NT2/D1 (cell line): ENCODE results near the gene MUC16.
A peak's percentile ranks its signal among the peaks of the same experiment; 100 is the strongest.
"Not testable (repeated sequence)": the region's sequence is repeated elsewhere in the genome, so short reads cannot be mapped to it uniquely, and the experiment has no call there.

ENCODE experiments used
- DNase-seq: peaks from one replicate; pipeline ENCODE4 v3.0.0-alpha.2; 2011; ENCODE audit warnings: low read depth, low spot score
- H3K27me3 ChIP-seq: 2 replicates; pipeline ENCODE4 v1.6.0; 2011; ENCODE audit warnings: mild to moderate bottlenecking; ENCODE audit not compliant: insufficient read length, insufficient read depth
- H3K36me3 ChIP-seq: 2 replicates; pipeline ENCODE4 v1.6.1; 2011; ENCODE audit warnings: mild to moderate bottlenecking, low read length, mixed read lengths; ENCODE audit not compliant: insufficient read depth, insufficient read length
- H3K4me1 ChIP-seq: 2 replicates; pipeline ENCODE4 v1.5.1; 2011; ENCODE audit not compliant: insufficient read depth, insufficient read length
- H3K4me3 ChIP-seq: 2 replicates; pipeline ENCODE4 v1.5.1; 2011; ENCODE audit warnings: low read depth; ENCODE audit not compliant: insufficient read length
- H3K9ac ChIP-seq: 2 replicates; pipeline ENCODE4 v1.6.0; 2011; ENCODE audit warnings: low read depth; ENCODE audit not compliant: insufficient read length
- H3K9me3 ChIP-seq: 2 replicates; pipeline ENCODE4 v1.5.1; 2011; ENCODE audit warnings: mild to moderate bottlenecking, low read length; ENCODE audit not compliant: insufficient read depth
- SUZ12 ChIP-seq: IDR thresholded peaks from 2 replicates; pipeline ENCODE4 v1.6.1; 2011; ENCODE audit not compliant: insufficient read length, insufficient read depth; ENCODE audit errors: extremely low read depth
- YY1 ChIP-seq: IDR thresholded peaks from 2 replicates; pipeline ENCODE4 v1.6.1; 2011; ENCODE audit not compliant: insufficient read length, insufficient read depth
- ZNF274 ChIP-seq: IDR thresholded peaks from 2 replicates; pipeline ENCODE4 v1.6.1; 2011; ENCODE audit warnings: mild to moderate bottlenecking, low read depth, low read length

Gene MUC16

DNA sequence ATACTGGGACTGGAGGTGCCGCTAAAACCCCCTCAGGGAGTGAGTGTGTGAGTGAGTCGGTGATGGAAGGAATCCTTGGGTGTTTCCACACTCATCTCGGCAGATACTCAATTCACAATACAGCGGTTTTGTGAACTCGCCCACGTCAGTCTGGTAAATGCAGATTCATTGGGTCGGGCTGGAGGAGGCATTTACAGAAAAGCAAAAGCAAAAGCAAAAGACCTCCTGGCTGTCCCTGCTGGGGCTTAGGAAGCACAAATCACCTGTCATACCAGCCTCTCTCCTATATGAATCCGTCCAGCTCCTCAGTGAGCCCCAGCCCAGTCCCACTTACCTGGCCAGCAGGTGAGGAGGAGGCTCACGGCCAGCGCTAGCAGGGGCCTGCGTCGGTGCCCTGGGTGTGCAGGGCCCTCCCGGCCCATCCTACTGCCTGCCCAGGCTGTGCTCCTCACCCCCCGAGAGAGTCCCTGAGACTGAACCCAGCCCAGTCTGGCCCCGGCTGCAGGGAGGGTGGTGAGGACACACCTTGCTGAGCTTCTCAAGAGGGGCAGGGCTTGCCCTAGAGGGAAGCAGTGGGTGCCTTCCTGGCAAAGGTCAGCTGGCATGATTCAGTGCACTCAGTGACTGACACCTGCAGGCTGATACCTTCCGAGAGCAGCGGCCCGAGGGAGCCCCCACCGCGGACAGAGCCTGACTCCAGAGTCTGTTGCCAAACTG, at the start of gene MUC16:
Gene MUC16 (minus strand): TSS at position 475 of the 717 bp plus-strand sequence.
- no peak for TF ChIP-seq YY1
- TF ChIP-seq SUZ12, result no peak
- no peak for TF ChIP-seq ZNF274
- Histone ChIP-seq H3K9ac (peak within 1 kb of the TSS; percentile 9), H3K9me3 (no peaks in the 10 kb centered on the region), H3K4me3 (no peak within 1 kb of the TSS), H3K36me3 (no peaks in the 10 kb centered on the region), H3K27me3 (no peaks in the 10 kb centered on the region), H3K4me1 (peaks cover 19% of the 10 kb centered on the region)
- no peak for DNase-seq

DNA sequence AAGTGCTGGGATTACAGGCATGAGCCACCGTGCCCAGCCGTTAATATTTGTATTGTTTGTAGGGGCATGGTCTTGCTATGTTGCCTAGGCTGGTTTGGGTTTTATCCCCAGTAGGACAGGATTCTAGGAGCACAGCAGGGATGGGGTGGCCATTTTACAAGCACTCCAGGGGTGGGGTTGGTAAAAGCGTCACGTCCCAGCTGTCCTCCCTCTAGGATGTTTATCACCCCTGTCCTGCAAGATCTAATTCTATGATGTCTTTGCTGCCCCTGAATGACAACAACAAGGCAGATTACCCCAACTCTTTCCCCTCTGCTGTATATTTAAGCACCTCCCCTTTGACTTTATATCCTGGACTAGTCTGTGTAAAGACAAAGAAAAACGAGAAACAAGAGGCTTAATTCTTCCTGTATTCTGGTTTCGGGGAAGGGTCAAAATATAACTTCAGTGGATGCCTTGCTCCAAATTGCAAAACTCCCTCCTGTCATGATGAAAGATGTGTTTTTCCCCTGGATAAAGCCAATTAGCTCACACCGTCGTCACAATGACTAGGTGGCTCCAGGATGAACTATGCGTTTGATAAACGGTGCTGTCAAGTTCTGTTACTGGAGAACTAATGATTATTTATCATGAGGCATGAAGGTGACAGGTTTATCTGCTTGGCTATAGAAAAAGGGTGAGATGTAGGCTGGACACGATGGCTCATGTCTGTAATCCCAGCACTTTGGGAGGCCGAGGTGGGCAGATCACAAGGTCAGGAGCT, 48.9 kb upstream of the MUC16 start:
- TF ChIP-seq SUZ12, result no peak
- TF ChIP-seq ZNF274, result no peak
- no peak for TF ChIP-seq YY1
- DNase-seq, result no peak
- Histone ChIP-seq H3K4me1 (no peaks in the 10 kb centered on the region), H3K4me3 (no peak overlapping the region), H3K9ac (no peak overlapping the region), H3K9me3 (no peaks in the 10 kb centered on the region), H3K27me3 (no peaks in the 10 kb centered on the region), H3K36me3 (no peaks in the 10 kb centered on the region)

DNA sequence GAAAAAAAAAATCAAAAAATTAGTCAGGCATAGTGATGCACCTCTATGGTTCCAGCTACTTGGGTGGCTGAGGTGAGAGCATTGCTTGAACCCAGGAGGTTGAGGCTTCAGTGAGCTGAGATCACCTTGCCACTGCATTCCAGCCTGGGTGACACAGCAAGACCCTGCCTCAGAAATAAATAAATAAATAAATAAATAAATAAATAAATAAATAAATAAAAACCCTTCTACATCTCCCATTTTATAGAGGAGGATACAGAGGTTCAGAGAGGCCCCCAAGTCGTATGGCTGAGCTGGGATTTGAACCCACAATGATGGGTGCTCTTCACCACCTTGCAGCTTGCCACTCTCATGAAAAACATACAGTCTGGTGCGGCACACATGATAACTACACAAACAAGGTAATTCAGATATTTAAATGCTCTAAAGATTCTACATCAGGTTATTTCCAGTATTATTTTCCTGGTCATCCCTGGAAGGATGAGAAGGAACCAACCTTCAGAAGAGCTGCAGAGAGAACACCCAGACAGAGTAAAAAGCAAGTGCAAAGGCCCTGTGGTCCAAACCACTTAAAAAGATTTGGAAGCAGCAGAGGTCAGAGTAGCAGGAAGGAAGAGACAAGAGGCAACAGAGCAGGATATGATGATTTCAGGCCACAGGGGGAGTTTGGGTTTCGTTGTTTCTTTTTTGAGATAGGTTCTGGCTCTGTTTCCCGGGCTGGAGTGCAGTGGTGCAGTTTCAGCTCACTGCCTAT, 47.5 kb upstream of the MUC16 start:
- H3K4me1 ChIP-seq, result no peaks in the 10 kb centered on the region
- H3K9ac ChIP-seq, result no peak overlapping the region
- H3K4me3 ChIP-seq, result no peak overlapping the region
- TF ChIP-seq ZNF274 (no peak), YY1 (no peak), SUZ12 (no peak)
- no peak for DNase-seq
- peaks cover 8% of the 10 kb centered on the region; the same call in 1 of the 2 replicates for H3K9me3 ChIP-seq
- H3K27me3 ChIP-seq, result no peaks in the 10 kb centered on the region
- no peaks in the 10 kb centered on the region for H3K36me3 ChIP-seq

DNA sequence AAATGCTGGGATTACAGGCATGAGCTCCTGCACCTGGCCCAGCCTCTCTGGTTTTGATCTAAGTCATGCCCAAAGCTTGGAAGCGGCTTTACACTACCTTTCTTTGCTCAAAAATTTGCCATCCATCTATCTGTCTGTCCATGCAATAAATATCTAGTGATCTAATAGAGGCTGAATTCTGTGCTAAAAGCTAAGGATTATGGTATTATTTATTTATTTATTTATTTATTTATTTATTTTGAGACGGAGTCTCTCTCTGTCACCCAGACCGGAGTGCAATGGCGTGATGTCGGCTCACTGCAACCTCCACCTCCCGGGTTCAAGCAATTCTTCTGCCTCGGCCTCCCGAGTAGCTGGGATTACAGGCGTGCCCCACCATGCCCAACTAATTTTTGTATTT, 45.9 kb upstream of the MUC16 start:
- H3K4me3 ChIP-seq, H3K9ac ChIP-seq, DNase-seq, H3K9me3 ChIP-seq, H3K36me3 ChIP-seq, H3K27me3 ChIP-seq, H3K4me1 ChIP-seq: not testable (repeated sequence)

DNA sequence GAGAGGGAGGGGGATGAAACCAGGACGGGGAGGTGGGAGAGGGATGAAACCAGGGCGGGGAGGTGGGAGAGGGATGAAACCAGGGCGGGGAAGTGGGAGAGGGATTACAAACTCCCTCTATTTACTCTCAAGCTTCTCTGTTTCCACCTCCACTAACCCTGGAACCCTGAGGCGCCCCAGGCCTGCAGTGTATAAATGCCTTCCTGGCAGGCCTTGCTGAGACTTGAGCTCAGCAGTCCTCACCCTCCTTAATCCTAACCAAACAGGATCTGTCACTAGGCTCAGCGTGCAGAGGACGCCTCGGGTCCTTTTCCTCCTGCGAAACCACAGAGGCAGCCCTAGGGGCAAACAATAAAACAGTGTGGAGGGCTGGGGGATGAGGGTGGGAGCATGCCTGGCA, 44.6 kb upstream of the MUC16 start:
- Histone ChIP-seq H3K4me3 (no peak overlapping the region), H3K9me3 (peaks cover 8% of the 10 kb centered on the region; the same call in 1 of the 2 replicates), H3K36me3 (no peaks in the 10 kb centered on the region), H3K4me1 (no peaks in the 10 kb centered on the region), H3K9ac (peak overlapping the region; percentile 58), H3K27me3 (no peaks in the 10 kb centered on the region)
- TF ChIP-seq SUZ12 (no peak), YY1 (no peak), ZNF274 (no peak)
- DNase-seq, result peak; percentile 63

DNA sequence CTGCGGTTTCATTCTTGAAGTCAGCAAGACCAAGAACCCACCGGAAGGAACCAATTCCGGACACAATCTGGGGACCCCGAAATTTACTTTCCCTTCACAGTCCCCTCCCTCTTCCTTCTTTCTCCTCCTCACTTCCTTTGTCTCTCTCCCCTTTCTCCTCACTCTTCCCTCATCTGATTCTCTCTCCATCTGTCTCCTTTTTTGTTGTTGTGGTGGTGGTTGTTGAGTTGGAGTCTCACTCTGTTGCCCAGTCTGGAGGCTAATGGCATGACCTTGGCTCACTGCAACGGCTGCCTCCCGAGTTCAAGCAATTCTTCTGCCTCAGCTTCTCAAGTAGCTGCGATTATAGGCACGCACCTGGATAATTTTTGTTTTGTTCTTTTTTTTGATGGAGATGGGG, 44.0 kb upstream of the MUC16 start:
- Histone ChIP-seq H3K27me3 (no peaks in the 10 kb centered on the region), H3K9me3 (peaks cover 8% of the 10 kb centered on the region; the same call in 1 of the 2 replicates)

DNA sequence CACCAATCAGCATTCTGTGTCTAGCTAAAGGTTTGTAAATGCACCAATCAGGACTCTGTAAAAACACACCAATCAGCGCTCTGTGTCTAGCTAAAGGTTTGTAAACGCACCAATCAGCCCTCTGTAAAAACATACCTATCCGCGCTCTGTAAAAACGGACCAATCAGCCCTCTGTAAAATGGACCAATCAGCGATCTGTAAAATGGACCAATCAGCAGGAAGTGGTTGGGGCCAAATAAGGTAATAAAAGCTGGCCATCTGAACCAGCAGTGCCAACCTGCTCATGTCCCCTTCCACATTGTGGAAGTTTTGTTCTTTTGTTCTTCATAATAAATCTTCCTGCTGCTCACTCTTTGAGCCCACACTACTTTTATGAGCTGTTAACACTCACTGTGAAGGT, 43.5 kb upstream of the MUC16 start:
- not testable (repeated sequence) for H3K9me3 ChIP-seq

More for the DNA sequence above, 44.0 kb upstream of the MUC16 start:
- peak overlapping the region; percentile 13 for H3K4me3 ChIP-seq
- no peak for TF ChIP-seq SUZ12
- TF ChIP-seq YY1, result no peak
- TF ChIP-seq ZNF274, result no peak
- H3K4me1 ChIP-seq, result no peaks in the 10 kb centered on the region
- no peak for DNase-seq
- H3K36me3 ChIP-seq, result no peaks in the 10 kb centered on the region
- H3K9ac ChIP-seq, result peak overlapping the region; percentile 53

More for the DNA sequence above, 43.5 kb upstream of the MUC16 start:
- H3K4me3 ChIP-seq, DNase-seq, H3K4me1 ChIP-seq, H3K9ac ChIP-seq, H3K36me3 ChIP-seq, H3K27me3 ChIP-seq: not testable (repeated sequence)
